Dendritic cell treated with granulocyte-macrophage colony-stimulating factor and Interleukin-4, amounts not matched to agents 40 ng/mL and 50 ng/mL, for 4 days (primary cell): ENCODE results near the gene CCDC184.
"Not testable (repeated sequence)": the region's sequence is repeated elsewhere in the genome, so short reads cannot be mapped to it uniquely, and the experiment has no call there.

Experiments
- H3K27ac Mint-ChIP-seq: one replicate; pipeline ENCODE4 v1.8.0; 2022; ENCODE audit warnings: mild to moderate bottlenecking, mixed read lengths
- H3K27me3 Mint-ChIP-seq: one replicate; pipeline ENCODE4 v1.8.0; 2022; ENCODE audit warnings: mild to moderate bottlenecking, mixed read lengths
- H3K36me3 Mint-ChIP-seq: one replicate; pipeline ENCODE4 v1.8.0; 2022; ENCODE audit warnings: low read depth, mixed read lengths
- H3K4me1 Mint-ChIP-seq: one replicate; pipeline ENCODE4 v1.8.0; 2022; ENCODE audit warnings: low read depth, mixed read lengths
- H3K4me3 Mint-ChIP-seq: one replicate; pipeline ENCODE4 v1.8.0; 2022; ENCODE audit warnings: mild to moderate bottlenecking, moderate library complexity, mixed read lengths
- H3K9me3 Mint-ChIP-seq: one replicate; pipeline ENCODE4 v1.8.0; 2022; ENCODE audit warnings: mixed read lengths
- intact Hi-C: fragments of 100-400 bp; cut with micrococcal nuclease; formaldehyde crosslinking; loops from one replicate; pipeline ENCODE4 v1.15.0; 2022

The CCDC184 gene

GRCh38 chr12:48201516-48201915, 18.1 kb downstream of the CCDC184 start:
- no peaks in the 10 kb centered on the region for H3K27me3 Mint-ChIP-seq
- peaks cover 30% of the 10 kb centered on the region for H3K9me3 Mint-ChIP-seq
- H3K27ac Mint-ChIP-seq: no peak overlapping the region
- peaks cover 53% of the 10 kb centered on the region for H3K36me3 Mint-ChIP-seq
- no peak overlapping the region for H3K4me3 Mint-ChIP-seq
- peaks cover 38% of the 10 kb centered on the region for H3K4me1 Mint-ChIP-seq
- intact Hi-C loops: no loop called here

DNA sequence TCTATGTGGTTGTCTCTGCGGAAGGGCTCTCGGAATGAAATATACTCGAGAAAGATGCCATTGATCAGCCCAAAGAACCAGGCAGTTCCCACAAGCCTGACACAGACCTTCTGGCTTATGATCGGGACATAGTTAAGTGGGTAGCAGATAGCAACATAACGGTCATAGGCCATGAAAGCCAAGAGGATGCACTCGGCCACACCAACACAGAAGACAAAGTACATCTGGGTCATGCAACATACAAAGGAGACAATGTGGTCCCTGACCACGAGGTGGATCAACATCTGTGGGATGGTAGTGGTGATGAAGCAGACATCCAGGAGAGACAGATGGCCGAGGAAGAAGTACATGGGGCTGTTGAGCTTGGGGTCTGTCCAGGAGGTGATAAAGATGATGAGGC, 19.3 kb downstream of the CCDC184 start:
- peaks cover 43% of the 10 kb centered on the region for H3K9me3 Mint-ChIP-seq
- H3K36me3 Mint-ChIP-seq: peaks cover 53% of the 10 kb centered on the region
- intact Hi-C loops: no loop called here
- no peak overlapping the region for H3K27ac Mint-ChIP-seq
- H3K4me3 Mint-ChIP-seq: no peak overlapping the region
- no peaks in the 10 kb centered on the region for H3K27me3 Mint-ChIP-seq
- H3K4me1 Mint-ChIP-seq: peaks cover 32% of the 10 kb centered on the region

GRCh38 chr12:48203192-48203591, 19.7 kb downstream of the CCDC184 start, which contains the start of gene OR10AD1:
TSS of gene OR10AD1 (minus strand) at chr12:48203292. CDS start at chr12:48203292, 0 bp downstream.
- Mint-ChIP-seq H3K4me1 (peaks cover 32% of the 10 kb centered on the region), H3K27me3 (no peaks in the 10 kb centered on the region), H3K36me3 (peaks cover 50% of the 10 kb centered on the region), H3K27ac (no peak within 1 kb of the TSS), H3K4me3 (no peak within 1 kb of the TSS), H3K9me3 (peaks cover 47% of the 10 kb centered on the region)
- intact Hi-C loops: no loop called here

GRCh38 chr12:48209495-48209894, 26.1 kb downstream of the CCDC184 start:
- intact Hi-C loops, H3K27me3 Mint-ChIP-seq, H3K27ac Mint-ChIP-seq, H3K4me3 Mint-ChIP-seq: not testable (repeated sequence)
- peaks cover 29% of the 10 kb centered on the region for H3K9me3 Mint-ChIP-seq
- H3K36me3 Mint-ChIP-seq: peaks cover 23% of the 10 kb centered on the region
- H3K4me1 Mint-ChIP-seq: peaks cover 25% of the 10 kb centered on the region

DNA sequence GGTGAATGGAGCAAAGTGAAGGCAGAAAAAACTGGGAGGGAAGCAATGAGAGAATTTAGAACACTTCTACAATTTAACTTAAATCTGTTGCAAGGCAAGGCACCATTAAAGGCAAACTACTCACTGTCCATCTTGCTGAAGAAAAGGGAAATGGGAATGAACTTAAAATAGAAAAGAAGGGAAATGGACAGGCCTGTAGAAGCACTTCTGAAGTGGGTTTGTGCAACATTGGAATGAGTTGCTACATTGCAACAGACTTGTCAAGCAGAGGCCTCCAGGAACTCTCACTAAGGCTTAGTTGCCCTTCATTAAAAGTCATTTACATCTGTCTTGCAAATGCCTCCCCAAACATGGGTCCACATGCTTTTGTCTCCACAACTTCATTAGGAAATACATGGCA, 33.3 kb downstream of the CCDC184 start:
- Mint-ChIP-seq H3K4me3 (no peak overlapping the region), H3K36me3 (no peaks in the 10 kb centered on the region), H3K27me3 (no peaks in the 10 kb centered on the region), H3K4me1 (peaks cover 30% of the 10 kb centered on the region), H3K27ac (no peak overlapping the region), H3K9me3 (no peaks in the 10 kb centered on the region)
- intact Hi-C loops: no loop called here

DNA sequence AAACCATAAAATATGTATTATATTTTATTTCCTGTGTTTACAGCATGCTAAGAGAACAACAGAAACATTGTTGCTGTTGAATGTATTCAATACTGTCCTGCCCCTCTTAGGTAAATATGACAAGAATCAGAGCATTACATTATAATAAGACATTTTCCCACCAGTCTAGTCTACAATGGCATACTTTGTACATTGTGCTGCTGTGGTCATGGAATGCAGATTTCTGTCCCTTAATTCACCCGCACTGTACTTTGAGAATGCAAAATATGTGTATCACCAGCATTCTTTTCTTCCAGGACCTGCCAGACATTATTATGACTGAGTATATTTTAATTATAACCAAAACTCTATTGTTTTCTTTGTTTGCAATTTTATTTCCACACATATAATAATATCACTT, 36.2 kb downstream of the CCDC184 start:
- H3K4me3 Mint-ChIP-seq: no peak overlapping the region
- intact Hi-C loops: no loop called here
- H3K27me3 Mint-ChIP-seq: peaks cover under 1% of the 10 kb centered on the region
- H3K9me3 Mint-ChIP-seq: no peaks in the 10 kb centered on the region
- H3K27ac Mint-ChIP-seq: no peak overlapping the region
- H3K36me3 Mint-ChIP-seq: peaks cover 3% of the 10 kb centered on the region
- H3K4me1 Mint-ChIP-seq: peaks cover 8% of the 10 kb centered on the region

DNA sequence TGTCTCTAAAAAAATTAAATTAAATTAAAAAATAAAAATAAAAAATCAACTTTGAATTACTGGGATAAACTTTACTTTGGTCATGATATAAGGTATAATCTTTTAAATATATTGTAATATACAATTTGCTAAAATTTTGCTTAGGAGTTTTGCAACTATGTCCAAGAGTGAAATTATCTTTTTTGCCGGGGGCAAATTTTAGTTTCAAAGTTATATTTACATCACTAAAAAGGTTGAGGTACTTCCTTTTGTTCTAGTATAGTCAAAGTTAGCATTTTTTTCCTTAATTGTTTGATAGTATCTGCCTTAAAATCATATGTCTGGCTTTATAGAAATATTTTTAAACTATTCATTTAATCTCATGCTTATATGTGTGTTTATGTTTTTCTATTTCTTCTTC, 37.3 kb downstream of the CCDC184 start:
- Mint-ChIP-seq H3K36me3 (peaks cover 5% of the 10 kb centered on the region), H3K27ac (no peak overlapping the region), H3K4me1 (peaks cover 8% of the 10 kb centered on the region), H3K27me3 (peaks cover 1% of the 10 kb centered on the region), H3K9me3 (no peaks in the 10 kb centered on the region), H3K4me3 (no peak overlapping the region)
- intact Hi-C loops: no loop called here

GRCh38 chr12:48221645-48222044, 38.2 kb downstream of the CCDC184 start:
- peaks cover 4% of the 10 kb centered on the region for H3K9me3 Mint-ChIP-seq
- H3K27me3 Mint-ChIP-seq: peaks cover 1% of the 10 kb centered on the region
- peaks cover 8% of the 10 kb centered on the region for H3K4me1 Mint-ChIP-seq
- H3K4me3 Mint-ChIP-seq: no peak overlapping the region
- H3K36me3 Mint-ChIP-seq: peaks cover 5% of the 10 kb centered on the region
- intact Hi-C loops: no loop called here
- H3K27ac Mint-ChIP-seq: no peak overlapping the region

DNA sequence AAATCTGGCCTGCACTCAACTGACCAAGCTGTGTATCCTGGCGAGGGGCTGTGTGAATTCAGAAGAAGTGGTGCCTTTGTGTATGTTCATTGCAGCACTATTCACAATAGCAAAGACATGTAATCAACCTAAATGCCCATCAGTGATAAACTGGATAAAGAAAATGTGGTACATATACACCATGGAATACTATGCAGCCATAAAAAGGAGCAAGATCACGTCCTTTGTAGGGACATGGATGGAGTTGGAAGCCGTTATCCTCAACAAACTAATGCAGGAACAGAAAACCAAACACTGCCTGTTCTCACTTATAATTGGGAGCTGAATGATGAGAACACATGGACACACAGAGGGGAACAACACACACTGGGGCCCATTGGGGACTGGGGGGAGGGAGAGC, 41.1 kb downstream of the CCDC184 start:
- H3K4me3 Mint-ChIP-seq, H3K27me3 Mint-ChIP-seq, H3K4me1 Mint-ChIP-seq, intact Hi-C loops, H3K27ac Mint-ChIP-seq, H3K36me3 Mint-ChIP-seq: not testable (repeated sequence)
- H3K9me3 Mint-ChIP-seq: peaks cover 20% of the 10 kb centered on the region

DNA sequence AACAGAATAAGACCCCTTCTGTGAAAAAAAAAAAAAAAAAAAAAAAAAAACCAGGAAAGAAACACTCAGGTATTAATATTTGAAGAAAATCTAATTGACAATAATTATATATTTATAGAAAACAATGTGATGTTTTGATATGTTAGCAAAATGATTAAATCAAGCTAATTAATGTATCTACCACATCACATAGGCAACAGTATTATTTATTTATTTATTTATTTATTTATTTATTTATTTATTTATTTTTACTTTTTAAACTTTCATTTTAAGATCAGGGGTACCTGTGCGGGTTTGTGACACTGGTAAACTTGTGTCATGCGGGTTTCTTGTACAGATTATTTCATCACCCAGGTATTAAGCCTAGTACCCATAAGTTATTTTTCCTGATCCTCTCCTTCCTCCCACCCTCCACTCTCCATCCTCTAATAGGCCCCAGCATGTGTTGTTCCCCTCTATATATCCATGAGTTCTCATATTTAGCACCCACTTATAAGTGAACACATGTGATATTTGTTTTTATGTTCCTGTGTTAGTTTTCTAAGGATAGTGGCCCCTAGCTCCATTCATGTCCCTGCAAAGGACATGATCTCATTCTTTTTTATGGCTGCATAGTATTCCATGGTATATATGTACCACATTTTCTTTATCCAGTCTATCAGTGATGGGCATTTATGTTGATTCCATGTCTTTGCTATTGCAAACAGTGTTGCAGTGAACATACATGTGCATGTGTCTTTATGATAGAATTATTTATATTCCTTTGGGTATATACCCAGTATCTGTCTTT, 47.9 kb downstream of the CCDC184 start:
- H3K27ac Mint-ChIP-seq, H3K4me3 Mint-ChIP-seq: not testable (repeated sequence)

More for the DNA sequence above, 47.9 kb downstream of the CCDC184 start:
- H3K4me1 Mint-ChIP-seq, H3K27me3 Mint-ChIP-seq, intact Hi-C loops, H3K36me3 Mint-ChIP-seq: not testable (repeated sequence)
- H3K9me3 Mint-ChIP-seq: peaks cover 19% of the 10 kb centered on the region
